IMR-90 (cell line): ENCODE measurements around the gene CDK5R1. TPM values are rescaled to one million over a fixed set of nuclear protein-coding genes. Genes with fewer than 3 reads are reported as not detected.
A peak's percentile ranks its signal among the peaks of the same experiment; 100 is the strongest.

Experiments
- ATAC-seq: fragments of 200-7000 bp; cut with Tn5 transposase; 2 replicates; pipeline ENCODE4 v1.9.1; 2020; ENCODE audit warnings: low read depth, mild to moderate bottlenecking, moderate library complexity
- BruUV-seq: library from RNA; stranded (reverse); fragments of 400-500 nt; replicated peaks from 2 replicates; lab custom pipeline; 2021; lab: Mats Ljungman, UMichigan
- CTCF ChIA-PET: fragments of 300-600 bp; formaldehyde crosslinking; extraction: SDS; loops from one replicate; lab custom pipeline; 2021; ENCODE audit warnings: antibody characterized with exemption; lab: Yijun Ruan, JAX
- POLR2A ChIA-PET: fragments of 300-600 bp; sonication (Branson Sonifier 250); formaldehyde crosslinking; loops from one replicate; lab custom pipeline; 2022; ENCODE audit warnings: antibody characterized with exemption; ENCODE audit not compliant: unreplicated experiment; lab: Charles Lee
- DNase-seq: peaks from one replicate; pipeline ENCODE4 v3.0.0; 2013
- H2AFZ ChIP-seq: replicated peaks from 2 replicates; pipeline ENCODE3; 2013; ENCODE audit warnings: low read length, mild to moderate bottlenecking; ENCODE audit not compliant: poor library complexity
- H2AK5ac ChIP-seq: 2 replicates; pipeline ENCODE4 v1.6.1; 2013; ENCODE audit warnings: low read depth, low read length, inconsistent platforms
- H2AK9ac ChIP-seq: replicated peaks from 2 replicates; pipeline ENCODE3; 2013; ENCODE audit warnings: mild to moderate bottlenecking, low read depth, low read length, moderate library complexity; ENCODE audit not compliant: poor library complexity
- H2BK120ac ChIP-seq: 2 replicates; pipeline ENCODE4 v1.6.1; 2013; ENCODE audit warnings: low read depth, low read length, inconsistent platforms
- H2BK15ac ChIP-seq: 3 replicates; pipeline ENCODE4 v1.6.1; 2013; ENCODE audit warnings: low read depth, low read length, inconsistent platforms
- H2BK20ac ChIP-seq: 2 replicates; pipeline ENCODE4 v1.6.1; 2013; ENCODE audit warnings: low read depth, mild to moderate bottlenecking, inconsistent platforms, low read length, moderate library complexity
- H2BK5ac ChIP-seq: 2 replicates; pipeline ENCODE4 v1.6.1; 2013; ENCODE audit warnings: mild to moderate bottlenecking, low read depth, low read length, inconsistent platforms; ENCODE audit not compliant: poor library complexity, severe bottlenecking
- H3K14ac ChIP-seq: replicated peaks from 2 replicates; pipeline ENCODE4 v1.6.1; 2013; ENCODE audit warnings: low read depth, low read length, inconsistent platforms
- H3K18ac ChIP-seq: 2 replicates; pipeline ENCODE4 v1.6.1; 2013; ENCODE audit warnings: low read depth, low read length, control low read depth
- H3K23ac ChIP-seq: 2 replicates; pipeline ENCODE4 v1.6.1; 2013; ENCODE audit warnings: low read depth, low read length, inconsistent platforms
- H3K27ac ChIP-seq: 2 replicates; pipeline ENCODE4 v1.5.1; 2013; ENCODE audit warnings: mild to moderate bottlenecking, control low read depth, low read length; ENCODE audit not compliant: insufficient read depth
- H3K27me3 ChIP-seq: 2 replicates; pipeline ENCODE4 v1.6.1; 2013; ENCODE audit warnings: low read length; ENCODE audit not compliant: control insufficient read depth, insufficient read depth
- H3K36me3 ChIP-seq: 2 replicates; pipeline ENCODE4 v1.6.1; 2013; ENCODE audit warnings: low read length, mixed read lengths; ENCODE audit not compliant: control insufficient read depth, insufficient read depth
- H3K4ac ChIP-seq: 2 replicates; pipeline ENCODE4 v1.6.1; 2013; ENCODE audit warnings: low read depth, low read length, inconsistent platforms
- H3K4me1 ChIP-seq: 2 replicates; pipeline ENCODE4 v1.6.1; 2013; ENCODE audit warnings: low read length, mixed read lengths; ENCODE audit not compliant: control insufficient read depth, insufficient read depth
- H3K4me2 ChIP-seq: 2 replicates; pipeline ENCODE4 v1.6.1; 2013; ENCODE audit warnings: low read depth, mild to moderate bottlenecking, control low read depth, low read length, moderate library complexity
- H3K4me3 ChIP-seq: 2 replicates; pipeline ENCODE4 v1.5.1; 2013; ENCODE audit warnings: low read depth, mild to moderate bottlenecking, control low read depth, low read length, moderate library complexity; ENCODE audit not compliant: insufficient read depth
- H3K56ac ChIP-seq: 2 replicates; pipeline ENCODE4 v1.6.1; 2013; ENCODE audit warnings: low read length, inconsistent platforms; ENCODE audit not compliant: insufficient read depth; ENCODE audit errors: extremely low read depth
- H3K79me1 ChIP-seq, 2 experiments: 2 replicates each; pipeline ENCODE4 v1.6.1; 2013; ENCODE audit warnings: low read length in 2 of 2, inconsistent platforms in 1 of 2, low read depth in 1 of 2
- H3K9ac ChIP-seq: 2 replicates; pipeline ENCODE4 v1.6.1; 2013; ENCODE audit warnings: low read depth, low read length, control low read depth
- H3K9me1 ChIP-seq: 2 replicates; pipeline ENCODE4 v1.6.1; 2013; ENCODE audit warnings: low read length, inconsistent platforms; ENCODE audit not compliant: insufficient read depth
- H3K9me3 ChIP-seq: 2 replicates; pipeline ENCODE4 v1.6.1; 2013; ENCODE audit warnings: low read length; ENCODE audit not compliant: control insufficient read depth, insufficient read depth
- H4K20me1 ChIP-seq: 2 replicates; pipeline ENCODE4 v1.6.1; 2013; ENCODE audit warnings: low read length, inconsistent platforms; ENCODE audit not compliant: insufficient read depth
- H4K5ac ChIP-seq: 2 replicates; pipeline ENCODE4 v1.6.1; 2013; ENCODE audit warnings: mild to moderate bottlenecking, low read depth, low read length, control low read depth
- H4K8ac ChIP-seq, 2 experiments: 2 replicates each; pipeline ENCODE4 v1.6.1; 2013; ENCODE audit warnings: low read depth in 2 of 2, low read length in 2 of 2, control low read depth in 1 of 2, inconsistent platforms in 1 of 2
- H4K91ac ChIP-seq: 2 replicates; pipeline ENCODE4 v1.6.1; 2013; ENCODE audit warnings: low read depth, low read length, inconsistent platforms; ENCODE audit not compliant: insufficient read depth
- BHLHE40 ChIP-seq: fragments of 150-350 bp; IDR thresholded peaks from 2 replicates; pipeline ENCODE4 v1.6.1; 2016; ENCODE audit warnings: mild to moderate bottlenecking, low read depth, low read length
- CHD1 ChIP-seq: IDR thresholded peaks from 2 replicates; pipeline ENCODE4 v1.6.1; 2012; ENCODE audit warnings: low read depth, low read length, improper control_type of control experiment
- FOS ChIP-seq: fragments of 150-350 bp; IDR thresholded peaks from 2 replicates; pipeline ENCODE4 v1.6.1; 2016; ENCODE audit warnings: low read depth, low read length
- MAFK ChIP-seq: IDR thresholded peaks from 2 replicates; pipeline ENCODE4 v1.6.1; 2012; ENCODE audit warnings: low read depth, low read length, improper control_type of control experiment
- MAZ ChIP-seq: IDR thresholded peaks from 2 replicates; pipeline ENCODE4 v1.6.1; 2012; ENCODE audit warnings: low read depth, mild to moderate bottlenecking, low read length, improper control_type of control experiment, moderate library complexity, borderline replicate concordance
- MXI1 ChIP-seq: IDR thresholded peaks from 2 replicates; pipeline ENCODE4 v1.6.1; 2012; ENCODE audit warnings: low read depth, mild to moderate bottlenecking, low read length, moderate library complexity, borderline replicate concordance
- NFE2L2 ChIP-seq: fragments of 150-350 bp; IDR thresholded peaks from 2 replicates; pipeline ENCODE4 v1.6.1; 2016; ENCODE audit warnings: low read depth, mild to moderate bottlenecking, low read length
- POLR2A ChIP-seq: IDR thresholded peaks from 2 replicates; pipeline ENCODE4 v1.6.1; 2012; ENCODE audit warnings: mild to moderate bottlenecking, low read depth, low read length
- RAD21 ChIP-seq: IDR thresholded peaks from 2 replicates; pipeline ENCODE4 v1.6.1; 2012; ENCODE audit warnings: low read length, improper control_type of control experiment
- RFX5 ChIP-seq: IDR thresholded peaks from 2 replicates; pipeline ENCODE4 v1.8.0; 2012; ENCODE audit warnings: low read depth, mild to moderate bottlenecking, low read length, moderate library complexity
- SMC3 ChIP-seq: fragments of 150-350 bp; IDR thresholded peaks from 2 replicates; pipeline ENCODE4 v1.6.1; 2016; ENCODE audit warnings: low read depth, mild to moderate bottlenecking, antibody characterized with exemption, low read length, moderate library complexity
- WGBS, 2 experiments: methylation state at CpG; one replicate each; pipeline versions ENCODE4 v1.1.5 to v1.1.7; 2013; ENCODE audit warnings: missing lambda C conversion rate in 2 of 2; ENCODE audit not compliant: insufficient read length in 1 of 2; ENCODE audit errors: extremely low coverage in 2 of 2; 5-methylcytosine and 5-hydroxymethylcytosine counted together
- dilution Hi-C: fragments of 300-500 bp; cut with HindIII; formaldehyde crosslinking; loops from one replicate; pipeline ENCODE4 v1.14.3; 2018; ENCODE audit warnings: low sequenced_read_pairs; ENCODE audit not compliant: unreplicated experiment
- in situ Hi-C: fragments of 300-500 bp; cut with MboI; formaldehyde crosslinking; loops from 3 replicates; pipeline ENCODE4 v1.14.3; 2019; ENCODE audit warnings: low sequenced_read_pairs, inconsistent platforms, mixed read lengths
- intact Hi-C: fragments of 100-400 bp; cut with micrococcal nuclease; formaldehyde crosslinking; loops from 2 replicates; pipeline ENCODE4 v1.10.0; 2022
- polyA plus RNA-seq, 3 experiments: library from polyadenylated mRNA; depleted of rRNA; stranded (reverse); fragments of >200 nt; gene quantifications; 2 replicates each; pipeline ENCODE4 v1.2.3, GENCODE V29; 2012; ENCODE audit warnings: low replicate concordance in 1 of 3
- total RNA-seq: library from RNA; depleted of rRNA; stranded (reverse); fragments of >200 nt; gene quantifications from 2 replicates; pipeline ENCODE4 v1.2.3, GENCODE V29; 2012
- TF ChIP-seq, protein P1 (sequence below): fragments of 150-350 bp; IDR thresholded peaks from 2 replicates; pipeline ENCODE4 v1.6.1; 2017; ENCODE audit warnings: mild to moderate bottlenecking, antibody characterized with exemption, low read length, low read depth
- TF ChIP-seq, protein P2 (sequence below): conservative IDR thresholded peaks from 2 replicates; pipeline ENCODE4 v1.5.1; 2012; ENCODE audit warnings: mild to moderate bottlenecking, low read depth, low read length, improper control_type of control experiment
- TF ChIP-seq, protein P3 (sequence below): fragments of 150-350 bp; IDR thresholded peaks from 2 replicates; pipeline ENCODE4 v1.6.1; 2016; ENCODE audit warnings: low read depth, mild to moderate bottlenecking, low read length, moderate library complexity, borderline replicate concordance

CDK5R1 gene
- total and polyA plus RNA-seq, 2 of the 4 experiments (the other 2 are of a cell fraction): 0.36 to 0.74 TPM

DNA sequence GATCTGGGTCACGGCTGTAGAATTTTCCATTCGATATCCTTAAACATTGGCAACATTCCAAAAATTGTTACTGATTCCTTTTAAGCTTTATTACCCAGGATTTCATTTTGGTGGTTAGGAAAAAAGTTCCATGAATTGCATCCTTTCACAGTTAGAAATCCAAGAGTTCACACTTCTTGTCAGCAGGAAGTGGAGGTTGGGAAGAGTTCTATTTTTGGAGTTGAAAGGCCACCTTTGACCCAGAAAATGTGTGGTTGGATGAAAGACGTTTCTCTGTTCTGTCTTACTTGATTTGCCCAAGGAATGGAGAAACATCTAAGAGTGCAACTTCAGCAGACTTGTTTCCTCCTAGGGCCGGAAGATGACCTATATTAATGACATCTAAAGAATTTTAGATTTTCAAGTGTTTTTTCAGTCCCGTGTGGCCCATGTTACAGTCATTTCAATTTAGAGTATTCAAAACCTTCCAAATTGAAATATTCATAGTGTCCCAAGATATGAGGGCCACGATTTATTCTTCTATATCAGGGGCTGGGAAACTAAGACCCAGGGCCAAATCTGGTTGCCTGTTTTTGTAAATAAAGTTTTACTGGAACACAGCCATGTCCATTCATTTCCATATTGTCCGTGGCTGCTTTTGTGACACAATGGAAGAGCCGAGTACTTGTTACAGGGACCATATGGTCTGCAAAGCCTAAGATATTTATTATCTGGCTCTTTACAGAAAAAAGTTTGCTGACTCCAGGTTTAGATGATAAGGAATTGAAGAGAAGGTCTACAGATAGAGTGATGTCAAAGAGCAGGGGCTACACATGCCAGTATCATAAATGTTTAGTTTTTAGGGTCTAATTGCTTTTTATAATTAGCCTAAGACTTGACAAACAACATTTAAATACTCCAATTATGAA lies 50.2 kb downstream of the CDK5R1 start:
- Histone ChIP-seq H4K5ac (no peak overlapping the region), H2BK15ac (no peak overlapping the region), H3K27me3 (no peaks in the 10 kb centered on the region; the same call in 1 of the 2 replicates), H2BK20ac (no peak overlapping the region), H3K9me1 (no peaks in the 10 kb centered on the region), H3K4me3 (no peak overlapping the region), H2AK5ac (no peak overlapping the region), H3K18ac (no peak overlapping the region), H3K27ac (no peak overlapping the region), H3K14ac (no peak overlapping the region), H2AK9ac (no peak overlapping the region), H2BK5ac (peak overlapping the region; percentile 61), H3K36me3 (no peaks in the 10 kb centered on the region), H3K9me3 (no peaks in the 10 kb centered on the region), H2AFZ (no peak overlapping the region), H3K9ac (no peak overlapping the region), H4K20me1 (no peaks in the 10 kb centered on the region), H4K8ac (no peak overlapping the region), H3K56ac (no peak overlapping the region), H3K4me1 (peaks cover 1% of the 10 kb centered on the region; the same call in 1 of the 2 replicates), H3K4ac (no peak overlapping the region), H2BK120ac (peak overlapping the region; percentile 26; the same call in 1 of the 2 replicates), H3K79me1 (no peaks in the 10 kb centered on the region), H4K91ac (no peak overlapping the region), H3K23ac (no peak overlapping the region), H3K4me2 (peak overlapping the region; percentile 84; the same call in 1 of the 2 replicates)
- no TSS peak for BruUV-seq
- in situ Hi-C loops (no loop called here), dilution Hi-C loops (no loop called here), intact Hi-C loops (no loop called here)
- peak; percentile 24; the same call in 1 of the 2 replicates for ATAC-seq
- WGBS, 2 experiments: no CpG with 5 or more reads among the region's 8 CpGs
- ChIA-PET CTCF (interaction anchor here (0.7 to 0.8 kb wide), 2 partner anchors 9 to 115 kb away, joined by 3 read pairs; no protein-coding TSS in a partner anchor), POLR2A (no interaction called here)
- DNase-seq: peak; percentile 44
- TF ChIP-seq BHLHE40 (no peak), POLR2A (no peak), MAZ (no peak), RFX5 (no peak), SMC3 (no peak), CHD1 (no peak), RAD21 (no peak), MAFK (no peak), MXI1 (no peak), NFE2L2 (no peak), FOS (no peak)
- TF ChIP-seq, protein P1, sequence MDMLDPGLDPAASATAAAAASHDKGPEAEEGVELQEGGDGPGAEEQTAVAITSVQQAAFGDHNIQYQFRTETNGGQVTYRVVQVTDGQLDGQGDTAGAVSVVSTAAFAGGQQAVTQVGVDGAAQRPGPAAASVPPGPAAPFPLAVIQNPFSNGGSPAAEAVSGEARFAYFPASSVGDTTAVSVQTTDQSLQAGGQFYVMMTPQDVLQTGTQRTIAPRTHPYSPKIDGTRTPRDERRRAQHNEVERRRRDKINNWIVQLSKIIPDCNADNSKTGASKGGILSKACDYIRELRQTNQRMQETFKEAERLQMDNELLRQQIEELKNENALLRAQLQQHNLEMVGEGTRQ: no peak
- TF ChIP-seq, protein P2, sequence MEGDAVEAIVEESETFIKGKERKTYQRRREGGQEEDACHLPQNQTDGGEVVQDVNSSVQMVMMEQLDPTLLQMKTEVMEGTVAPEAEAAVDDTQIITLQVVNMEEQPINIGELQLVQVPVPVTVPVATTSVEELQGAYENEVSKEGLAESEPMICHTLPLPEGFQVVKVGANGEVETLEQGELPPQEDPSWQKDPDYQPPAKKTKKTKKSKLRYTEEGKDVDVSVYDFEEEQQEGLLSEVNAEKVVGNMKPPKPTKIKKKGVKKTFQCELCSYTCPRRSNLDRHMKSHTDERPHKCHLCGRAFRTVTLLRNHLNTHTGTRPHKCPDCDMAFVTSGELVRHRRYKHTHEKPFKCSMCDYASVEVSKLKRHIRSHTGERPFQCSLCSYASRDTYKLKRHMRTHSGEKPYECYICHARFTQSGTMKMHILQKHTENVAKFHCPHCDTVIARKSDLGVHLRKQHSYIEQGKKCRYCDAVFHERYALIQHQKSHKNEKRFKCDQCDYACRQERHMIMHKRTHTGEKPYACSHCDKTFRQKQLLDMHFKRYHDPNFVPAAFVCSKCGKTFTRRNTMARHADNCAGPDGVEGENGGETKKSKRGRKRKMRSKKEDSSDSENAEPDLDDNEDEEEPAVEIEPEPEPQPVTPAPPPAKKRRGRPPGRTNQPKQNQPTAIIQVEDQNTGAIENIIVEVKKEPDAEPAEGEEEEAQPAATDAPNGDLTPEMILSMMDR: no peak
- TF ChIP-seq, protein P3, sequence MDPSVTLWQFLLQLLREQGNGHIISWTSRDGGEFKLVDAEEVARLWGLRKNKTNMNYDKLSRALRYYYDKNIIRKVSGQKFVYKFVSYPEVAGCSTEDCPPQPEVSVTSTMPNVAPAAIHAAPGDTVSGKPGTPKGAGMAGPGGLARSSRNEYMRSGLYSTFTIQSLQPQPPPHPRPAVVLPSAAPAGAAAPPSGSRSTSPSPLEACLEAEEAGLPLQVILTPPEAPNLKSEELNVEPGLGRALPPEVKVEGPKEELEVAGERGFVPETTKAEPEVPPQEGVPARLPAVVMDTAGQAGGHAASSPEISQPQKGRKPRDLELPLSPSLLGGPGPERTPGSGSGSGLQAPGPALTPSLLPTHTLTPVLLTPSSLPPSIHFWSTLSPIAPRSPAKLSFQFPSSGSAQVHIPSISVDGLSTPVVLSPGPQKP: no peak
